Fibroblast of the conjunctiva (primary cell): ENCODE measurements around the gene EPYC.
"Not testable (repeated sequence)": the region's sequence is repeated elsewhere in the genome, so short reads cannot be mapped to it uniquely, and the experiment has no call there.

Experiments used
- DNase-seq: peaks from one replicate; pipeline ENCODE4 v3.0.0-alpha.2; 2010; ENCODE audit warnings: low read depth

The EPYC gene

DNA sequence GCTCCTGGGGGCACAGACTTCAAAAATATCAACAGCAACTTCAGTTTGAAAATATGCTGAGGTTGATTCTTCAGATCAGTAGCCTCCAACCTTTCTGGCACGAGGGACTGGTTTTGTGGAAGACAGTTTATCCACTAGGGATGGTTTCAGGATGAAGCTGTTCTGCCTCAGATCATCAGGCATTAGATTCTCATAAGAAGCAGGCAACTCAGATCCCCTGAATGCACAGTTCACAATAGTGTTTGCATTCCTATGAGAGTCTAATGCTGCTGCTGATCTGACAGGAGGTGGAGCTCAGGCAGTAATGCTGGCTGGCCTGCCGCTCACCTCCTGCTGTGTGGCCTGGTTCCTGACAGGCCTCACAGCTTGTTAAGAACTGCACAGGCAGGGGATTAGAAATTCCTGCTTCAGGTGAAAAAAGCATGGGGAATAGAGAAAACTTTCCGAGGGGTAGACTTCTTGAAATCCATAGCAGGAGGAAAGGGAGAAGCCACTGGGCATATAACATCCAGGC, 12.8 kb downstream of the EPYC start:
- no peak for DNase-seq

- DNase-seq = no peak
Measured at GRCh38 chr12:90990611-90991010, 14.2 kb downstream of the EPYC start.

DNA sequence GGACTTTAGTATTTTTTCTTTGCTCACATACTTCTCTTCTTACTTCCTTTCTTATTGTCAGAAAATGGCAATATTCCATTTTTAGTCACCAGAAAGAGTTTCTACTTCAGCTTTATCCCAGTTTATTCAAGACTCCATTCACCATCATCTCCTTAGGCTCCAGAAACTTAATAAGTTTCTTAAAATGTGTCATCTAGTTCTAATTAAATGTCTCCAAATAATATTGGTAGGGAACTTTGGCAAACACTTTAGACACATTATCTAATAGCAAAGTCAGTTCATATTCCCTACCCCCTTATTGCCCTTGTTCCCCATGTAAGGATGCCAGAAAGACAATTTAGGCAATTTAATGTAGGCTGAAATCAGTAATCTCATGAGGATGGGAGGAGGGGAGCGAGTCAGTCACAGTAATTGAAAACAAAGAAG, 15.1 kb downstream of the EPYC start:
- DNase-seq = no peak

- DNase-seq = no peak
Measured at GRCh38 chr12:90987520-90987919, 17.3 kb downstream of the EPYC start.

- DNase-seq = no peak
Measured at GRCh38 chr12:90987101-90987500, 17.7 kb downstream of the EPYC start.

GRCh38 chr12:90985331-90985730, 19.4 kb downstream of the EPYC start:
- not testable (repeated sequence) for DNase-seq

DNA sequence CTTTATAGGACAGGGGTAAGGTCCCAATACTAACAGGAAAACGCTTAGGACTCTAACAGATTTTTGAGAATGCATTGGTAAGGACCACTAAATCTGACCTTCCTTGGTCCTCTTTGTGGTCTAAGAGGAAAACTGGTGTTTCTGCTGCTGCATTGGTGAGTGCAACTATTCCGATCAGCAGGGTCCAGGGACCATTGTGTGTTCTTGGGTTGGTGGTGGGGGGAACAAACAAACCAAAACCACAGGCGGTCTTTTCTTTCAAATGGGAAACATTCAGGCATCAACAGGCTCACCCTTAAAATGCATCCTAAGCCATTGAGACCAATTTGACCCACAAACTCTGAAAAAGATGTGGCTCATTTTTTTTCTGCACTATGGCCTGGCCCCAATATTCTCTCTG, 20.7 kb downstream of the EPYC start:
- no peak for DNase-seq

- no peak for DNase-seq
Measured at GRCh38 chr12:90982170-90982569, 22.6 kb downstream of the EPYC start.

DNA sequence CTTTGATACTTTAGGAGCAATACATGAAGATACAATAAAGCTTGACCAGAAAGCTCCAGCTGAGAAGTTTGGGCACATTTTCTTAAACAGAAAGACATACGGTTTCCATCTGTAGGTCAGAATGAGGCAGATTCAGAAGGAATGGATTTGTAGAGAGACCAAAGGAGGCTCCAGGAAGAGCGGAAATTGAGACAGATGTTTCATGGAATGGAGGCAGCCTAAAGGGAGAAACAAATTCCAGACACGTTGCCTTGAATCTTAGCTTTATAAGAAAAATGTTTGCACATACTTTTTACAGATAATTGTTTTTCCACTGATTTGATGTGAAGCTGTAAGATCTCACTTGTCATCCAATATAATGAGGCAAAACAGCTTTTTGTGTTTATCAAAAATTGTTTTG, 24.8 kb downstream of the EPYC start:
- DNase-seq = peak; percentile 28

DNA sequence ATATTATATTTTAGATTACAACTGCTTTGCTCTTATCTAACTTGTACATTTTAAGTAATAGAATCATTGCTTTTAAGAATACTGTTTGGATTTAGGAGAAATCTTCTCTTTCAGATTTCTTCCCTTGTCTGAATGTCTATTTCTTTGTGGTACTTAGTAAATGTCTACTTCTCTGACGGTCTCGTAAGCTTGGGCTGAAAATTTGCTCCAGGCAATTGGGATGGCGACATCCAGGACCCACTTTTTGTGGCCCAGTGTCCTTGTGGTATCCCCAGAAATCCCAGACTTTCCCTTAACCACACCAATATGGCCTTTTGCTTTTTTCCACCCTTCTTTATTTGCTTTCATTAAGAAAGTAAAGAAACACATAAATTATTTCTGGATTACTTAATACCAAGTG, 25.8 kb downstream of the EPYC start:
- DNase-seq = no peak

DNA sequence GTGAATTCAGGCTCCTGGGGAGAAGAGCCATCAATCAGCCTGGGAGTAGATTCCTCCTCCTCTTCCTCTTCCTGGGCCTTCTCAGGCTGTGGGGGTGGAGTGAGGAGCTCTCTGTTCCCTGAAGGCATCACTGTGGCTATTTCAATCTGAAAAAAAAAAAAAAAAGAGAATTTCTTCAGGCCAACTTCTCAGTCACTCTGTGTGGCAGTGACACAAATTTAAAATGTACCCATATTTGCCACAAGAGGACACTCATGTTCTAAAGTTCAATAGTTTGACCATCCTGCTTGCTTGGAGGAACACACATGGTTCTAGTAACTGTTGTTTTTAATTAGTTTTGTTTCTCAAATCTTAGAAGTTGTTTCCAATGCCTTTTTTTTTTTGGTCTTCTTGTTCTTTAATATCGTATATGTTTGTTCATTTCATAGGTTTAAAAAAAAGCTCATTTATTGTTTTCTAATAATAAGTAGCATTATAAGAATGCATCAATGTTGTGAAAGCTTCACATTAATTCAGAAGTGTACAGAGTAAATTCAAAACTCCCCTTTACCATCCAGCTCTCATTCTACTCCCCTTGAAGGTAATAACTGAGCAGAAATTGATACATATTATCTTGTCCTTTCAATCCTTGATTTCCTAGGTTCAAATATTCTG, 26.5 kb downstream of the EPYC start:
- DNase-seq = peak; percentile 76

DNA sequence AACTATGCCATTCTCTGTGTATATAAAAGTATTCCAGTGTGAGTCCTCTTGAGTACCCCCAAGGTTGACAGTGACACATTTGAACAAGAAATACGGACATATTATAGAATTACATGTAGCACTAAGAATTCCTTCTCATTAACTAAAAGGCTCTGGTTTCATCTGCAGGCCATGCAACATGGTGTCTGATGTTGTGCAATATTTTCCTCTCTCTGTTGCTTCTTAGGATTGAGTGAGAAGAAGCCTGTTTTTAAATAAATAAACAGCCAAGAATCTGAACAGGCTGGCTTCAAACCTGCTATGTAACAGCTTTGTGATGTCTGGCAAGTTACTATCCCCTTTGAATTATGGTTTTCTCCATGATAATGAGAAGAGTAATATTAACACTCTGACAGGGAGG, 27.5 kb downstream of the EPYC start:
- DNase-seq = peak; percentile 36

- DNase-seq = no peak
Measured at GRCh38 chr12:90974286-90974685, 30.5 kb downstream of the EPYC start.

DNA sequence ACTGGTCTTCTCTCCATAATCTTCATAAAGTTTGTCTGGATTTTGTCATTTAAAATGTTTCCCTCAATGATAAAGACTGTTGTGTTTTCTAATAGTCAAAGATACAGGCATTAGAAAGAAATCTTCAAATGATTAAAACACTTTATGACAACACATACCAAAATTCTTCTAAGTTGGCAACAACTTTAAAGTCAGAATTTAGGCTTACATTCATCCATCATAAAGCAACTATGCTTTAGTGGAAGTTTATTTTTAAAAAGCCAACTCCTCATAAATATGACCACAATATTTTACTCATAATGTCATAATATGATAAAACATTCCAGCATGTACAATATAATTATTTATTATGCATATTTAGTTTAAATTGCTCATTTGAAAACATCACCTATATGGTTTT, 32.5 kb downstream of the EPYC start:
- DNase-seq = no peak

GRCh38 chr12:90970911-90971310, 33.9 kb downstream of the EPYC start:
- no peak for DNase-seq

- no peak for DNase-seq
Measured at GRCh38 chr12:90970471-90970870, 34.3 kb downstream of the EPYC start.

DNA sequence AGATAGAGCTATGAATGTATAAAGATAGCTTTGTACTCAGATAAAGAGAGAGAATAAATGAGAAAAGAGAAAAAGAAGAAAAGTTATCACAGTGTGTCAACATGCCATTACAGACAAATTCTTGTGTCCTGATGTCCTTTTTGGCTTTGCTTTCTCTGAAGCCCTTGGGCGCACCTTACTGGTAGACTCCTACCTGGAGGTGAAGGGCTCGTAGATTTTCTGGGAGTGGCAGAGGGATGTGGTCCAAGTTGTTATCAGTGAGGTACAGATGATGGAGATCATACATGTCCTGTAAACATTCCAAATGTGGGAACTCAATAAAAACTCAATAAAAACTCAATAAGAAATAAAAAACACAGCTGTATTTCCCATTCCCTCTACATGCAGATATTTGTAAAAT, 34.9 kb downstream of the EPYC start:
- DNase-seq = no peak

DNA sequence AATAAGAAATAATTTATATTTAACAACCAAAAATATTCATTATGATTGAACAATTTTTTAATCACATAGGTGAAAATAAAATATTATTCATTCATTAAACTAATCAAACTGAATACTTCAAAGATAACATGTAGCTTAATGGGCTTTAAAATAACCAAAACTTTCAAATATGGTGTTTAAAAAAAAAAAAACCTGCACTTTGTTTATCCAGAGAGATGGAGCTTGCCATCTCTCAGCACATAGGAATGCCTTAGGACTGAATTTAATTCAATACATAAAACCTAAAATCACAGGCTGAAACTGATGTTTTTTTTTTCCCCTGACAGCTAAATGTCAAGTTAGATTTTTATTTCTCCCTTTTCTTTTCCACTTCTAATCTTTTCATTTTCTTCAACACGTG, 35.4 kb downstream of the EPYC start:
- DNase-seq = no peak

DNA sequence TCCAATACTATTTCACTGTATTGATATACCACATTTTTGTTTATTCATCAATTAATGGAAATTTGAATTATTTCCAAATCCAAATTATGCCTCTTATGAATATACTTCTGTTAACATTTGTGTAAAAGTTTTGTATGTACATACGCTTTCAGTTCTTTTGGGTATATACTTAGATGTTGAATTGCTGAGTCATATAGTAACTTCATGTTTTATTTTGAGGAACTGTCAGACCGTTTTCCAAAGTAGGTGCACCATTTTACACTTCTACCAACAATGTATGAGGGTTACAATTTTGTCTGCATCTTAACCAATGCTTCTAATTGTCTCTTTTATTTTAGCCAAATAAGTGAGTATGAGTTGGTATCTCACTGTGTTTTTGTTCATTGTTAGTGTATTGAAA, 39.6 kb downstream of the EPYC start:
- no peak for DNase-seq

DNA sequence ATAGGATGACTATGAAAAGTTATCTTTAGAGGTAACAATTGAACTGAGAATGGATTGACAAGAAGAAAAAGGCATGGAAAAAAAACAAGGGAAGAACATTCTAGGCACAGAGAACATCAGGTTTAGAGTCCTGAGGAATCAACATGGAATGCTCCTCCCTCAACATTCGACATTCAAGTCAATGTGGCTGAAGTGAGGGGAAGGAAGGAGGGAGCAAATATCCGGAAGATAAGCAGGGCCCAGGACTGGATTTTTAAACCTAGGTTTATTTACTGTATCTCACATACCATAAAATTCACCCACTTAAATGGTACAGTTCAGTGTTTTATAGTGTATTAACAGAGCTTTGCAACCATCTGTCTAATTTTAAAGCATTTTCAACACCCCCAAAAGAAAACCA, 40.2 kb downstream of the EPYC start:
- DNase-seq = no peak

GRCh38 chr12:90963946-90964345, 40.8 kb downstream of the EPYC start:
- no peak for DNase-seq

DNA sequence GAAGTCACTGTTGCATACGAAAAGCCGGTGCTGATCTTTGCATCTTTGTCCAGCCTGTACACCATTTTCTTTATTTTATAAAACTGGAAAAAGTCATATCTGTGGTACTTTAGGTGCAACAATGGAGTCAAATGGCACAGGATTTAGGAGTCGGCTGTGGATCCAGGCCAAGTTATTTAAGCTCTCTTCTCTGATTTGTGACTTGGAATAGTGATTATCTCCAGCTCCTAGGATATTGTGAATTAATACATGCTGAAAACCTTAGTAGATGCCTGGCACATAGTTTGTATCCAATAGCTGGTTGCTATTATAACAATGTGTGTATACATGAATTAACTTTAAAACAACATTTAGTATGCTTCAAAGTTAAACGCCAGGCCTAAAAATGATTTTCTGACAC, 43.6 kb downstream of the EPYC start:
- no peak for DNase-seq

DNA sequence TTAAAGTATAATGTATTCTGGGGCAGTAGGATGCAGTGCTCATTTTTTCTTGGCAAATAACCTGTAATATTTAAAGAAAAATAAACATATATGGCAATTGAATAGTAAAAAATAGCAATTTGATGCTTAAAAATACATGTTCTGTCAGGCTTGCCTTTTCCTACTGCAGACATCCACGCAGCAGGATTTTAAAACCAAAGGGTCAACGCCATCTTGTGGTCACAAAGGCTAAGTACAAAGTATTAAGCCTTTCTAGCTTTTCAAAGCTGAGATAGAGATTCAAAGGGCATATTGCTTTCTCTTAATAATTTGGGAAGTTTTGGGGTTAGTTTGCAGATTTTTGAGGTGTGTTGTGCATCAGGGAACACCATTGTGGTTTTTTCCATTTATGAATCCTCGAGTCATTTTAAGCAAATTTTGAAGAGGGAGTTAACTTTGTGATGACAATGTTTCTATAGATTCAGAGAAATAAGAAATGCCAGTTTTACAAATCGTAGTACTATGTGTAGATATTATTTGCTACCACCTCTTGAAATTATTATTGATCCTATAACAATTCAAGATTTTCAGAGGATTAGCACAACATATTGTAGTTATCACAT, 45.1 kb downstream of the EPYC start:
- DNase-seq = peak; percentile 21

GRCh38 chr12:90959032-90959431, 45.7 kb downstream of the EPYC start:
- peak; percentile 24 for DNase-seq
